ENCODE data around the gene VRK2.

The VRK2 gene

DNA sequence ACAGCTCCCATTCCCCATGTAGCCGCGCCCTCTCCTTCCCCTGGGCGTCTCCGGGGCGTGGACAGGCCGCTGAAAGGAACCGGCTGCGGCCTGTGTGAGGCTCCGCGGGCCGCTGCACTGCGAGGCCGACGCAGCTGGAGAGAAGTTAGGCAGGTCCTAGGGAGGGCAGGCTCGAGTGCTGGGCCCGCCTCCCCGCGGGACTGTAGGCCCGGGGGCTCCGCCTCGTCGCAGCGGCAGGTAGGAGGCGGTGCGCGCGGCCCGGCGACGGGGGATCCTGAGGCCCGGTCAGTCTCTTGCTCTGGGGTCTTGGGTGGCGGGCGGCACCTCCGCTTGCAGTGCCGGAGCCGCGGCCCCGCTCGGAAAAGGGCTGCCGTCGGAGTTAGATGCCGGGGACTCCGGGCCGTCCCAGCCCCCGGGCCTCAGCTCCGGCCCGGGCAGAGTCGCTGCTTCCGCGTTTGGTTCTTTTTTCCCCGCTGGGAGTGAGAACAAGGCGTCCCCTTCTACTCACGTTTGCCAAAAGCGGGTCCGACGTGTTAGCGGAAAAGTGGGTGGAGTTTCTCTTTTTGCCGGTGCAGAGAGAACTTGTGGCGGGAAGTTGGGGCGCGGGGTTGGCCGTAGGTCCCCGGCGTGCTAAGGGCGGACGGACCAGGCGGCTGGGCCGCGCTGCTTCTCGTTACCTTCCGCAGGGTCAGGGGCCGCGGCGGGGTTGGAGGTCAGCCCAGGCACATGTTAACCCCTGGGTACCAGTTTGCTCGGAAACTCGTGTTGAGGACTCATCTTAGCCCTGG, at the start of gene VRK2:
VRK2 (plus strand) TSS at position 222 of the 788 bp plus-strand sequence. CDS start 2,026 bp downstream, outside the sequence.
- Histone ChIP-seq H3K4me1 (ENCODE audit: insufficient read depth, poor library complexity, severe bottlenecking) (peaks cover 20% of the 10 kb centered on the region), H3K4me3 (ENCODE audit: severe bottlenecking) (peak within 1 kb of the TSS; percentile 70), H3K27me3 (ENCODE audit: insufficient read depth, poor library complexity, severe bottlenecking) (no peaks in the 10 kb centered on the region), H3K27ac (ENCODE audit: poor library complexity, severe bottlenecking) (peak within 1 kb of the TSS; percentile 84), H3K36me3 (ENCODE audit: low read depth) (peaks cover 26% of the 10 kb centered on the region), H3K9me3 (ENCODE audit: severe bottlenecking) (no peaks in the 10 kb centered on the region)
- DNase-seq (ENCODE audit: low spot score) (peak; percentile 92), ATAC-seq (ENCODE audit: low read depth) (peak; percentile 94)
- no peak for TF ChIP-seq CTCF (IDR thresholded peaks at IDR 0.05; ENCODE audit: poor library complexity, severe bottlenecking)

- Histone ChIP-seq H3K9me3 (ENCODE audit: severe bottlenecking) (no peaks in the 10 kb centered on the region), H3K27me3 (ENCODE audit: insufficient read depth, poor library complexity, severe bottlenecking) (no peaks in the 10 kb centered on the region), H3K4me3 (ENCODE audit: severe bottlenecking) (no peak overlapping the region), H3K27ac (ENCODE audit: poor library complexity, severe bottlenecking) (no peak overlapping the region), H3K4me1 (ENCODE audit: insufficient read depth, poor library complexity, severe bottlenecking) (no peaks in the 10 kb centered on the region), H3K36me3 (ENCODE audit: low read depth) (no peaks in the 10 kb centered on the region)
- DNase-seq (ENCODE audit: low spot score), result no peak
- TF ChIP-seq CTCF (IDR thresholded peaks at IDR 0.05; ENCODE audit: poor library complexity, severe bottlenecking), result no peak
- ATAC-seq (ENCODE audit: low read depth), result no peak
Observed at GRCh38 chr2:58006256-58006951, 40.2 kb upstream of the VRK2 start.

- Histone ChIP-seq H3K4me3 (ENCODE audit: severe bottlenecking) (no peak overlapping the region), H3K9me3 (ENCODE audit: severe bottlenecking) (no peaks in the 10 kb centered on the region), H3K27ac (ENCODE audit: poor library complexity, severe bottlenecking) (no peak overlapping the region), H3K4me1 (ENCODE audit: insufficient read depth, poor library complexity, severe bottlenecking) (no peaks in the 10 kb centered on the region), H3K27me3 (ENCODE audit: insufficient read depth, poor library complexity, severe bottlenecking) (no peaks in the 10 kb centered on the region), H3K36me3 (ENCODE audit: low read depth) (no peaks in the 10 kb centered on the region)
- DNase-seq (ENCODE audit: low spot score) (no peak), ATAC-seq (ENCODE audit: low read depth) (no peak)
- no peak for TF ChIP-seq CTCF (IDR thresholded peaks at IDR 0.05; ENCODE audit: poor library complexity, severe bottlenecking)
Observed at GRCh38 chr2:58006952-58007284, 39.7 kb upstream of the VRK2 start.

- no peak for DNase-seq (ENCODE audit: low spot score)
- H3K27me3 ChIP-seq (ENCODE audit: insufficient read depth, poor library complexity, severe bottlenecking), result no peaks in the 10 kb centered on the region
- no peak for TF ChIP-seq CTCF (IDR thresholded peaks at IDR 0.05; ENCODE audit: poor library complexity, severe bottlenecking)
- no peak overlapping the region for H3K27ac ChIP-seq (ENCODE audit: poor library complexity, severe bottlenecking)
- H3K4me3 ChIP-seq (ENCODE audit: severe bottlenecking), result no peak overlapping the region
- no peaks in the 10 kb centered on the region for H3K36me3 ChIP-seq (ENCODE audit: low read depth)
- H3K9me3 ChIP-seq (ENCODE audit: severe bottlenecking), result peaks cover 3% of the 10 kb centered on the region
- H3K4me1 ChIP-seq (ENCODE audit: insufficient read depth, poor library complexity, severe bottlenecking), result no peaks in the 10 kb centered on the region
- ATAC-seq (ENCODE audit: low read depth), result no peak
Observed at GRCh38 chr2:58010599-58010998, 36.0 kb upstream of the VRK2 start.

GRCh38 chr2:58019229-58019628, 27.4 kb upstream of the VRK2 start:
- TF ChIP-seq CTCF (IDR thresholded peaks at IDR 0.05; ENCODE audit: poor library complexity, severe bottlenecking), result no peak
- H3K4me3 ChIP-seq (ENCODE audit: severe bottlenecking), result no peak overlapping the region
- no peak for DNase-seq (ENCODE audit: low spot score)
- ATAC-seq (ENCODE audit: low read depth), result 0 out of 3 replicates have a peak, but pooled peaks have one; percentile 29
- no peaks in the 10 kb centered on the region for H3K4me1 ChIP-seq (ENCODE audit: insufficient read depth, poor library complexity, severe bottlenecking)
- H3K27me3 ChIP-seq (ENCODE audit: insufficient read depth, poor library complexity, severe bottlenecking), result no peaks in the 10 kb centered on the region
- H3K9me3 ChIP-seq (ENCODE audit: severe bottlenecking), result peaks cover 4% of the 10 kb centered on the region
- no peaks in the 10 kb centered on the region for H3K36me3 ChIP-seq (ENCODE audit: low read depth)
- no peak overlapping the region for H3K27ac ChIP-seq (ENCODE audit: poor library complexity, severe bottlenecking)

Data from RWPE2 (cell line).